Mesothelial cell of epicardium (in vitro differentiated cells): ENCODE data around the gene GID8. TPM values are rescaled to one million over a fixed set of nuclear protein-coding genes. Genes with fewer than 3 reads are reported as not detected.

ENCODE experiments used
- DNase-seq, 2 experiments: peaks; one replicate each; pipeline ENCODE4 v3.0.0; 2021; ENCODE audit warnings: low spot score in 2 of 2; ENCODE audit not compliant: unreplicated experiment in 2 of 2
- H3K27ac Mint-ChIP-seq: 2 replicates; pipeline ENCODE4 v1.8.0; 2021; ENCODE audit warnings: mixed read lengths
- H3K27me3 Mint-ChIP-seq: 2 replicates; pipeline ENCODE4 v1.8.0; 2021; ENCODE audit warnings: low read depth, mixed read lengths
- H3K36me3 Mint-ChIP-seq: 2 replicates; pipeline ENCODE4 v1.8.0; 2021; ENCODE audit warnings: mixed read lengths
- H3K4me1 Mint-ChIP-seq: 2 replicates; pipeline ENCODE4 v1.8.0; 2021; ENCODE audit warnings: mixed read lengths
- H3K4me3 Mint-ChIP-seq: 2 replicates; pipeline ENCODE4 v1.8.0; 2021; ENCODE audit warnings: mild to moderate bottlenecking, moderate library complexity, mixed read lengths
- H3K9me3 Mint-ChIP-seq: 2 replicates; pipeline ENCODE4 v1.8.0; 2021; ENCODE audit warnings: mixed read lengths
- CTCF ChIP-seq: fragments of 200-600 bp; sonication (generic); IDR thresholded peaks from one replicate; pipeline ENCODE4 v1.5.0; 2021; ENCODE audit warnings: antibody characterized with exemption; ENCODE audit not compliant: unreplicated experiment
- total RNA-seq: library from RNA; stranded (reverse); gene quantifications from 3 replicates; pipeline ENCODE4 v1.2.1, GENCODE V29; 2021

The GID8 gene
- total RNA-seq, 1 donor from 2014 or later, result 57.9 TPM

- no peak for DNase-seq
- H3K4me3 Mint-ChIP-seq, result peak overlapping the region; percentile 0
Observed at GRCh38 chr20:62971211-62971949, 33.4 kb downstream of the GID8 start.

GRCh38 chr20:62971950-62972844 is 34.2 kb downstream of the GID8 start:
- no peaks in the 10 kb centered on the region for H3K9me3 Mint-ChIP-seq
- H3K27me3 Mint-ChIP-seq, result peaks cover 68% of the 10 kb centered on the region
- no peaks in the 10 kb centered on the region for H3K36me3 Mint-ChIP-seq
- peak; percentile 71 for TF ChIP-seq CTCF
- peak; percentile 79 to 92 for DNase-seq
- peak overlapping the region; percentile 44 for H3K4me3 Mint-ChIP-seq
- H3K4me1 Mint-ChIP-seq, result peaks cover 6% of the 10 kb centered on the region
- H3K27ac Mint-ChIP-seq, result no peak overlapping the region

More at GRCh38 chr20:62971211-62971949, 33.4 kb downstream of the GID8 start:
- H3K9me3 Mint-ChIP-seq, result no peaks in the 10 kb centered on the region
- no peaks in the 10 kb centered on the region for H3K36me3 Mint-ChIP-seq
- H3K27me3 Mint-ChIP-seq, result peaks cover 62% of the 10 kb centered on the region
- no peak for TF ChIP-seq CTCF
- H3K4me1 Mint-ChIP-seq, result peaks cover 6% of the 10 kb centered on the region
- no peak overlapping the region for H3K27ac Mint-ChIP-seq

GRCh38 chr20:62972845-62973745 is 35.1 kb downstream of the GID8 start:
- Mint-ChIP-seq H3K36me3 (no peaks in the 10 kb centered on the region), H3K4me1 (peaks cover 6% of the 10 kb centered on the region)

GRCh38 chr20:62975251-62975760 is 37.4 kb downstream of the GID8 start:
- no peak for TF ChIP-seq CTCF
- no peak overlapping the region for H3K4me3 Mint-ChIP-seq

More at GRCh38 chr20:62972845-62973745, 35.1 kb downstream of the GID8 start:
- no peak overlapping the region for H3K27ac Mint-ChIP-seq
- no peak for DNase-seq
- no peak overlapping the region for H3K4me3 Mint-ChIP-seq
- no peak for TF ChIP-seq CTCF
- H3K9me3 Mint-ChIP-seq, result no peaks in the 10 kb centered on the region
- H3K27me3 Mint-ChIP-seq, result peaks cover 77% of the 10 kb centered on the region

More at GRCh38 chr20:62975251-62975760, 37.4 kb downstream of the GID8 start:
- Mint-ChIP-seq H3K4me1 (peaks cover 6% of the 10 kb centered on the region), H3K27ac (no peak overlapping the region), H3K27me3 (peaks cover 89% of the 10 kb centered on the region), H3K9me3 (no peaks in the 10 kb centered on the region), H3K36me3 (no peaks in the 10 kb centered on the region)
- no peak for DNase-seq
